NB4 (cell line): ENCODE results near the gene GNPDA2.

ENCODE experiments used
- MYC ChIP-seq: IDR thresholded peaks from 2 replicates; pipeline ENCODE4 v1.6.1; 2011; ENCODE audit warnings: low read depth, low read length
- POLR2A ChIP-seq: IDR thresholded peaks from 2 replicates; pipeline ENCODE4 v1.6.1; 2011; ENCODE audit warnings: mild to moderate bottlenecking; ENCODE audit not compliant: insufficient read length; ENCODE audit errors: extremely low read depth
- TF ChIP-seq, protein P1 (sequence below): IDR thresholded peaks from one replicate; pipeline ENCODE4 v1.5.1; 2012; ENCODE audit warnings: low read depth, low read length
- TF ChIP-seq, protein P2 (sequence below): IDR thresholded peaks from 2 replicates; pipeline ENCODE4 v1.6.1; 2011; ENCODE audit warnings: low read depth, low read length

DNA sequence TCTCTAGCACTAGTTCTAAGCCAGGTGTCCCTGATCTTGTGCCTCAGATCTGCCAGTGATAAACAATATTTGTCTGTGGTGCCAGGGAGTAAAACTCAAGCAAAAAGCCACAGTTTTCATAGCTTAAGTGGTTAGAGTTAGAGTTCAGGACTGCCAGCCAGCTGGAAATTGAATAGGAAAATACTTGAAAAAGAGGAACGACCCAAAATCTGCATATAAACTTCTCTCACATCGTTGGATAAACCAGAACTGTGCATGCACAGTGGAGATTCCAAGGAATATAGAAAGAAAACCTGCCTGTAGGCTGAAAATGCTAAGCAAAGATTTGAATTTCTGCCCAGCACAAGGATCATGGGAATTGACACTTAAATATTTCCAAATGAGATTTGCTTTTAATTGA lies 35.0 kb upstream of the GNPDA2 start:
- TF ChIP-seq, protein P1, sequence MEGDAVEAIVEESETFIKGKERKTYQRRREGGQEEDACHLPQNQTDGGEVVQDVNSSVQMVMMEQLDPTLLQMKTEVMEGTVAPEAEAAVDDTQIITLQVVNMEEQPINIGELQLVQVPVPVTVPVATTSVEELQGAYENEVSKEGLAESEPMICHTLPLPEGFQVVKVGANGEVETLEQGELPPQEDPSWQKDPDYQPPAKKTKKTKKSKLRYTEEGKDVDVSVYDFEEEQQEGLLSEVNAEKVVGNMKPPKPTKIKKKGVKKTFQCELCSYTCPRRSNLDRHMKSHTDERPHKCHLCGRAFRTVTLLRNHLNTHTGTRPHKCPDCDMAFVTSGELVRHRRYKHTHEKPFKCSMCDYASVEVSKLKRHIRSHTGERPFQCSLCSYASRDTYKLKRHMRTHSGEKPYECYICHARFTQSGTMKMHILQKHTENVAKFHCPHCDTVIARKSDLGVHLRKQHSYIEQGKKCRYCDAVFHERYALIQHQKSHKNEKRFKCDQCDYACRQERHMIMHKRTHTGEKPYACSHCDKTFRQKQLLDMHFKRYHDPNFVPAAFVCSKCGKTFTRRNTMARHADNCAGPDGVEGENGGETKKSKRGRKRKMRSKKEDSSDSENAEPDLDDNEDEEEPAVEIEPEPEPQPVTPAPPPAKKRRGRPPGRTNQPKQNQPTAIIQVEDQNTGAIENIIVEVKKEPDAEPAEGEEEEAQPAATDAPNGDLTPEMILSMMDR: no peak
- TF ChIP-seq POLR2A (no peak), MYC (no peak)
- TF ChIP-seq, protein P2, sequence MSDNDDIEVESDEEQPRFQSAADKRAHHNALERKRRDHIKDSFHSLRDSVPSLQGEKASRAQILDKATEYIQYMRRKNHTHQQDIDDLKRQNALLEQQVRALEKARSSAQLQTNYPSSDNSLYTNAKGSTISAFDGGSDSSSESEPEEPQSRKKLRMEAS: no peak
